ENCODE results near the gene LSM2.

GRCh38 chr6:31831350-31832215 lies 24.8 kb upstream of the LSM2 start:
- TF ChIP-seq EP300 (IDR thresholded peaks at IDR 0.05), result no peak
- TF ChIP-seq CTCF (IDR thresholded peaks at IDR 0.05), result no peak
- TF ChIP-seq HEYL (CRISPR knock-in tag; IDR thresholded peaks at IDR 0.05), result no peak

All from A549 (cell line).